Measurements from ENCODE around the gene RALGPS1.

RALGPS1 gene

GRCh38 chr9:127075624-127076372 lies 161.2 kb downstream of the RALGPS1 start:
- no peak overlapping the region for H3K27ac ChIP-seq (ENCODE audit: low read depth, low read length)
- H3K4me1 ChIP-seq (ENCODE audit: control insufficient read depth, insufficient read depth, low read length): peaks cover 11% of the 10 kb centered on the region
- no peak overlapping the region for H3K4me3 ChIP-seq (ENCODE audit: low read length)
- H3K27me3 ChIP-seq (ENCODE audit: control insufficient read depth, insufficient read depth, low read length): no peaks in the 10 kb centered on the region
- no peaks in the 10 kb centered on the region for H3K36me3 ChIP-seq (ENCODE audit: control insufficient read depth, insufficient read depth, low read length)
- no peak overlapping the region for H3K9ac ChIP-seq (ENCODE audit: low read length)

GRCh38 chr9:127076860-127077643 lies 162.5 kb downstream of the RALGPS1 start:
- no peak overlapping the region for H3K9ac ChIP-seq (ENCODE audit: low read length)
- peaks cover 11% of the 10 kb centered on the region for H3K4me1 ChIP-seq (ENCODE audit: control insufficient read depth, insufficient read depth, low read length)
- no peaks in the 10 kb centered on the region for H3K36me3 ChIP-seq (ENCODE audit: control insufficient read depth, insufficient read depth, low read length)
- no peaks in the 10 kb centered on the region for H3K27me3 ChIP-seq (ENCODE audit: control insufficient read depth, insufficient read depth, low read length)
- no peak overlapping the region for H3K4me3 ChIP-seq (ENCODE audit: low read length)
- no peak overlapping the region for H3K27ac ChIP-seq (ENCODE audit: low read depth, low read length)

- no peak overlapping the region for H3K9ac ChIP-seq (ENCODE audit: low read length)
- no peaks in the 10 kb centered on the region for H3K27me3 ChIP-seq (ENCODE audit: control insufficient read depth, insufficient read depth, low read length)
- no peak overlapping the region for H3K4me3 ChIP-seq (ENCODE audit: low read length)
- no peak overlapping the region for H3K27ac ChIP-seq (ENCODE audit: low read depth, low read length)
- H3K4me1 ChIP-seq (ENCODE audit: control insufficient read depth, insufficient read depth, low read length): peaks cover 11% of the 10 kb centered on the region
- no peaks in the 10 kb centered on the region for H3K36me3 ChIP-seq (ENCODE audit: control insufficient read depth, insufficient read depth, low read length)
Measured at GRCh38 chr9:127077644-127077946, 163.0 kb downstream of the RALGPS1 start.

GRCh38 chr9:127078336-127078735 lies 163.8 kb downstream of the RALGPS1 start:
- H3K27me3 ChIP-seq (ENCODE audit: control insufficient read depth, insufficient read depth, low read length): no peaks in the 10 kb centered on the region
- H3K27ac ChIP-seq (ENCODE audit: low read depth, low read length): no peak overlapping the region
- H3K4me3 ChIP-seq (ENCODE audit: low read length): no peak overlapping the region
- H3K36me3 ChIP-seq (ENCODE audit: control insufficient read depth, insufficient read depth, low read length): no peaks in the 10 kb centered on the region
- H3K9ac ChIP-seq (ENCODE audit: low read length): no peak overlapping the region
- H3K4me1 ChIP-seq (ENCODE audit: control insufficient read depth, insufficient read depth, low read length): peaks cover 11% of the 10 kb centered on the region

- Histone ChIP-seq H3K4me1 (ENCODE audit: control insufficient read depth, insufficient read depth, low read length) (peaks cover 11% of the 10 kb centered on the region), H3K36me3 (ENCODE audit: control insufficient read depth, insufficient read depth, low read length) (no peaks in the 10 kb centered on the region), H3K27ac (ENCODE audit: low read depth, low read length) (no peak overlapping the region), H3K4me3 (ENCODE audit: low read length) (no peak overlapping the region), H3K9ac (ENCODE audit: low read length) (no peak overlapping the region), H3K27me3 (ENCODE audit: control insufficient read depth, insufficient read depth, low read length) (no peaks in the 10 kb centered on the region)
Measured at GRCh38 chr9:127078988-127079387, 164.4 kb downstream of the RALGPS1 start.

- peaks cover 6% of the 10 kb centered on the region for H3K4me1 ChIP-seq (ENCODE audit: control insufficient read depth, insufficient read depth, low read length)
- no peak overlapping the region for H3K27ac ChIP-seq (ENCODE audit: low read depth, low read length)
- H3K4me3 ChIP-seq (ENCODE audit: low read length): no peak overlapping the region
- no peaks in the 10 kb centered on the region for H3K27me3 ChIP-seq (ENCODE audit: control insufficient read depth, insufficient read depth, low read length)
- H3K36me3 ChIP-seq (ENCODE audit: control insufficient read depth, insufficient read depth, low read length): no peaks in the 10 kb centered on the region
- H3K9ac ChIP-seq (ENCODE audit: low read length): no peak overlapping the region
Measured at GRCh38 chr9:127079446-127080140, 165.0 kb downstream of the RALGPS1 start.

- Histone ChIP-seq H3K9ac (ENCODE audit: low read length) (no peak overlapping the region), H3K36me3 (ENCODE audit: control insufficient read depth, insufficient read depth, low read length) (no peaks in the 10 kb centered on the region), H3K27me3 (ENCODE audit: control insufficient read depth, insufficient read depth, low read length) (no peaks in the 10 kb centered on the region), H3K27ac (ENCODE audit: low read depth, low read length) (no peak overlapping the region), H3K4me1 (ENCODE audit: control insufficient read depth, insufficient read depth, low read length) (no peaks in the 10 kb centered on the region), H3K4me3 (ENCODE audit: low read length) (no peak overlapping the region)
Measured at GRCh38 chr9:127081250-127082185, 166.9 kb downstream of the RALGPS1 start.

- Histone ChIP-seq H3K9ac (ENCODE audit: low read length) (no peak overlapping the region), H3K36me3 (ENCODE audit: control insufficient read depth, insufficient read depth, low read length) (no peaks in the 10 kb centered on the region), H3K27me3 (ENCODE audit: control insufficient read depth, insufficient read depth, low read length) (no peaks in the 10 kb centered on the region), H3K4me3 (ENCODE audit: low read length) (no peak overlapping the region), H3K4me1 (ENCODE audit: control insufficient read depth, insufficient read depth, low read length) (no peaks in the 10 kb centered on the region), H3K27ac (ENCODE audit: low read depth, low read length) (no peak overlapping the region)
Measured at GRCh38 chr9:127083138-127083980, 168.8 kb downstream of the RALGPS1 start.

GRCh38 chr9:127084076-127085039 lies 169.8 kb downstream of the RALGPS1 start:
- Histone ChIP-seq H3K27ac (ENCODE audit: low read depth, low read length) (no peak overlapping the region), H3K4me1 (ENCODE audit: control insufficient read depth, insufficient read depth, low read length) (no peaks in the 10 kb centered on the region), H3K9ac (ENCODE audit: low read length) (no peak overlapping the region), H3K36me3 (ENCODE audit: control insufficient read depth, insufficient read depth, low read length) (peaks cover 3% of the 10 kb centered on the region), H3K27me3 (ENCODE audit: control insufficient read depth, insufficient read depth, low read length) (no peaks in the 10 kb centered on the region), H3K4me3 (ENCODE audit: low read length) (no peak overlapping the region)

- no peaks in the 10 kb centered on the region for H3K27me3 ChIP-seq (ENCODE audit: control insufficient read depth, insufficient read depth, low read length)
- no peak overlapping the region for H3K4me3 ChIP-seq (ENCODE audit: low read length)
- H3K9ac ChIP-seq (ENCODE audit: low read length): no peak overlapping the region
- no peaks in the 10 kb centered on the region for H3K4me1 ChIP-seq (ENCODE audit: control insufficient read depth, insufficient read depth, low read length)
- H3K36me3 ChIP-seq (ENCODE audit: control insufficient read depth, insufficient read depth, low read length): peaks cover 3% of the 10 kb centered on the region
- no peak overlapping the region for H3K27ac ChIP-seq (ENCODE audit: low read depth, low read length)
Measured at GRCh38 chr9:127085186-127085585, 170.6 kb downstream of the RALGPS1 start.
